ENCODE measurements around the gene WNT5A.
"Not testable (repeated sequence)": the region's sequence is repeated elsewhere in the genome, so short reads cannot be mapped to it uniquely, and the experiment has no call there.

WNT5A gene

DNA sequence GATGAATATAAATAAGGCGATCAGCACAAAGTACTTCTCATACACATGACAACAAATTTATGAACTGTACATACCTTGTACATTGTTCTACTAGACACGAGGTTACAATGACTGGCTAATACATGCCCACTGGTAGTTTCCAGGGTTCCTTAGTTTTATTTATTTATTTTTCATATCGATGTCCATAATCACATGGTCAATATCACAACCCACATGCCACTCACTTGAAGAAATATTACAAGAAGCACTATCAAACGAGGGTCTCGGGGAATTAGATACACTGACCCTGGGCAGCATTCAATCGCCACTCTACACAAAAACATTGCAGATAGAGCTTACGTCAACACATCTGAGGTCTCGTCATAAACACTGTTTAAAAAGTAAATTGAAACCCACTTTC lies 21.2 kb upstream of the WNT5A start:
- Histone ChIP-seq H3K4me3 (no peak overlapping the region), H3K27ac (no peak overlapping the region)

DNA sequence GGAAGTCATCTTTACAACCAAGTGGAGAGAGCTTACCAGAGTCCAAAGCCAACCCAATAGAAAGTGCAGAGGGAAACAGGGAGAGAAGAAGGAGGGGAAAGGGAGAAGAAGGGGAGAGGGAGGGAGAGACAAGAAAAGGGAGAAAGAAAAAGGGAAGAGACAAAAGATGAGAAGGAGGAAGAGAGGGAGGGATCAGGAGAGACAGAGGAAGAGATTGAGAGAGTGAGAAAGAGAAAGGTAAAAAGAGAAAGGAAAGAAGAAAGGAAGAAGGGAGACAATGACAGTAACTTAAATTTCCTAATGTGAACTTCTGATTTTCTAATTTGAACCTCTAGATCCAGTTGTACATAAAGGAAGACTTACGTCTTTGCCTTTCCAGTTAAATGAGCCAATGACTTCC lies 20.7 kb upstream of the WNT5A start:
- Histone ChIP-seq H3K27ac (no peak overlapping the region), H3K4me3 (no peak overlapping the region)

DNA sequence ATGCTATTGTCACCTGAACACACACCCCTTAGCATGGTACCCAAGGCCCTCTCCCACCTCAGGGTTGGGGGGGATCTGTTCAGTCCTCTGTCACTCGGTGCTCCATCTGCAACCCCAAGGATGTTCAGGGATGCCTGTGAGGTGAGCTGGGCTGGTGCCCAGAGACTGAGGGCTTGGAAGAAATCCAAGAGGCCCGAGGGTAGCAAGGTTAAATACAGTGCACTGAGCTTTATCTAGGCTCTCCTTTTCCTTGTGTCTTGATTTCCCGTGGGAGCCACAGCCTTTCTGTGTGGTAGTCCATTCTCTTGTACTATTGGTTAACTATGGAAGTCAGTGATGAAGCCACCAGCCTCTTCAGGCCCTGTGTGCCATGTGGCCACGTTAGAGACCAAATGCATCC lies 18.7 kb upstream of the WNT5A start:
- Histone ChIP-seq H3K4me3 (no peak overlapping the region), H3K27ac (no peak overlapping the region)

DNA sequence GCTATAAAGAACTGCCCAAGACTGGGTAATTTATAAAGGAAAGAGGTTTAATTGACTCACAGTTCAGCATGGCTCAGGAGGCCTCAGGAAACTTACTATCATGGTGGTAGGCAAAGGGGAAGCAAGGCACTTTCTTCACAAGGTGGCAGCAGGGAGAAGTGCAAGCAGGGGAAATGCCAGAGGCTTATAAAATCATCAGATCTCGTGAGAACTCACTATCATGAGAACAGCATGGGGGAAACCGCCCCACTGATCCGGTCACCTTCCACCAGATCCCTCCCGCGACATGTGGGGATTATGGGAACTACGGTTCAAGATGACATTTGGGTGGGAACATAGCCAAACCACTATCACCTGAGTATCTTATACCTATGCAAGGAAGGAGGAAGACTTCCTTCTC lies 18.0 kb upstream of the WNT5A start:
- not testable (repeated sequence) for H3K27ac ChIP-seq

DNA sequence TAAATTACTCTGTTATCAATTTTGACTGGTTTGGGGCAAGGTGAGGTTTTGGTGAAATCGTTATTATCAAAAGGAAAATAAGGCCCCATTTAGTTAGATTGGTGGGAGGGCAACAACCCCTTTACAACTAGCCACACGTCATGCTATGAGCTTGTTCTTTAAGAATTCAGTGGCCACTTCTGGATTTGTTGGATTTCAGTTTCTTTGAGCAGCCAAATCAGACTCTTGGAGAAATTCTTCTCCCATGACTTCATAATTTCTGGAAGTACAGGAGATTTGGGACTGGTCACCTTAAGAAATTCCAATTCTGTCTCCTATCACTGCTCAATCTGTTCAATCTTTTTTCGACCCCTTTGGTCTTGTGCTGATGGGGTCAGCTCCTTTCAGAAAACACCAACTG lies 14.8 kb upstream of the WNT5A start:
- Histone ChIP-seq H3K27ac (no peak overlapping the region), H3K4me3 (no peak overlapping the region)

More for the DNA sequence above, 18.0 kb upstream of the WNT5A start:
- H3K4me3 ChIP-seq, result not testable (repeated sequence)

DNA sequence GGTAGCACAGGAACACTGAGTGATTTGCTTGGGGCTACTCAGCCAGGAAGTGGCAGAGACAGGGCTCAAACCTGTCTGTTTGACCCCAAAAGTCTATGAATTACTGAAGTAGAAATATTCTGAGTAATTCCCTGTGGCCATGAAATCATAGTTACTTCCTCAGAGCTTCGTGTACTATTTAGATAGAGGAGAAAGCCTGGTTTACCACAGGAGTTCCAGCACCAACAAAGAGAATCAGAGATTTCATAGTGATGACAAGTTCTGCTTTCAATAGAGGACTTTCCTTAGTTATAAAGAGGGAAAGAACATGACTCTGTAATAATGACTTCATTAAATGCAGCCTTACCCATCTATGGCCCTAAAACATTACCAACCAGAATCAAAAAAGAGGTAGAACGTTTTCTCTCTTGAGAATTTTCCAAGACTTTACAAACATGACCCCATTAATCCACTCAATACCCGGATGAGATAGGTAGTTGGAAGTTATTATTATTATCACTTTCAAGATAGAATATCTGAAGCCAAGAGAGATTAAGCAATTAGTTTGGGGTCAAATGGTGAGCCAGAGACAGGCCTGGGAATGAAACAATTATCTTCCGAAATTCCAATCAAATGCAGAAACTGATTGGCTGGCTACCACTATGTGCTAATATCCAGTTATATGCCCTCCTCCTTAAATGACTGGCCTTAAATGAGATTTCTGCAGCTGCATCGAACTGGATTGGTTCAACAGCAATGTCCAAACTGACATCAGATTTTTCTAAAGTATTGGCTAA lies 13.6 kb upstream of the WNT5A start:
- H3K4me3 ChIP-seq, result no peak overlapping the region

DNA sequence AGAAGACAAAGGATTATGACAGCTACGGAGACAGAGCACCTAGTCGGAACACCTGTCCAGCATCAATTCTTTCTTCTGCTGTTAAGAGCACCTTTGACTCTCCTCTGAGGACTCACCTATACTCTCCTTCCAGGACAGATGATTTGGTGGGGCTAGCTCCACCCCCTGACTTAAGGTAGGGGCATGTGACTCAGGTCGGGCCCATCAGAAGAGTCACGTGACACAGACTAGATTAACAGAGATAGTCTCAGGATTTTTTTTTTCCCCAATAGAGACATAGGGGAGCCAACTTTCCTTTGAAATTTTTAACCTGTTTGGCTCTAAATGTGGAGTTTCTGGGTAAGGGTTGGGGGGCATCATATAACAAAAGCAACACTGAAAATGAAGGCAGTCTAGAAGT lies 11.4 kb upstream of the WNT5A start:
- Histone ChIP-seq H3K27ac (no peak overlapping the region), H3K4me3 (no peak overlapping the region)

More for the DNA sequence above, 13.6 kb upstream of the WNT5A start:
- no peak overlapping the region for H3K27ac ChIP-seq

DNA sequence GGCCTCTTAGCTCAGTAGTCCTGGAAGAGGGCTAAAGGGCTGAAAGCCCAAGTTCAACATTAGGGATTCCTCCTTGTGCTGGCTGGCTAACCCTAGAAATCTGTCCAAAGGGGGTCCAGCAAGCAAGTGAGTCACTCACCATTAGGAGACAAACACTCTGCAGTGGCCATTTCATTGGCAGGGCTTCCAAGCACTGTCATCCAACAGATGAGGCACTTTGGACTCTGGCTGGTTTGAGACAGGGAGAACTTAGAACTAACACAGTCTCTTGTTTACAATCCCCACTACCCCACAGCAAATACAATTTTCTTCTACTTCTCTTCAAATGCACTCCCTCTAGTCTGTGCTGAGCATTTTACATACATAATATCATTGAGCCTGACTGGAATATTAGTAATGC lies 10.1 kb upstream of the WNT5A start:
- Histone ChIP-seq H3K4me3 (no peak overlapping the region), H3K27ac (no peak overlapping the region)

DNA sequence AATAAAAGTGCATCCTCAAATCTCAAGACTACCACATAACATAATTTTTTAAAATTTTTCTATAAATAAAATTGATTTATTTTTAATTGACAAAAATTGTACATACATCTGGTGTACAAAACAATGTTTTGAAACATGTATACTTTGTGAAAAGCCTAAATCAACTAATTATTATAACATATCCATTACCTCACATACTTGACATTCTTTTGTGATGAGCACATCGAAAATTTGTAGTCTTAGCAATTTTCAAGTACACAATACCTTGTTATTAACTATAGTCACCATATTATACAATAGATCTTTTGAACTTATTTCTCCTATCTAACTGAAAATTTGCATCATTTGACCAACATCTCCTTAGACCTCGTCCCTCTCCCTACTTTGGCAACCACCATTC lies 7.9 kb upstream of the WNT5A start:
- H3K4me3 ChIP-seq, result no peak overlapping the region
- H3K27ac ChIP-seq, result no peak overlapping the region

DNA sequence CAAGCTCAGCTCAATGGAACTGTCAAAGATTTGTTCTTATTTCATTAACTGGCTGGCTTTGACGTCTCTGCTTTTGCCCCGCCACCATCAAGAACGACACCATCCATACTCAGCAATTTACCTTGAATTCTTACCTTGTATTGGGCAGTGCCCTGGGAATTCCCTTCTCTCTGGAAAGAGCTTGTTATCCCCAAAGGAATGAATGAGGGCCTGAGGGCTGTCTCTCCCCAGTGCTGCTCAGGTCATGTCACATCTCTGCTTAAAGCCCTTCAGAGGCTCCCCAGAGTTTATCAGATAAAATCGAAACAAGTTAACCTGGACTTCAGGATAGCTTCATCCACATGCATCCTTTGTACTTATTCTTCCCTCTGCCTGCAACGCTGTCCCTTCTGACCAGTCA lies 5.9 kb upstream of the WNT5A start:
- no peak overlapping the region for H3K27ac ChIP-seq
- H3K4me3 ChIP-seq, result no peak overlapping the region

DNA sequence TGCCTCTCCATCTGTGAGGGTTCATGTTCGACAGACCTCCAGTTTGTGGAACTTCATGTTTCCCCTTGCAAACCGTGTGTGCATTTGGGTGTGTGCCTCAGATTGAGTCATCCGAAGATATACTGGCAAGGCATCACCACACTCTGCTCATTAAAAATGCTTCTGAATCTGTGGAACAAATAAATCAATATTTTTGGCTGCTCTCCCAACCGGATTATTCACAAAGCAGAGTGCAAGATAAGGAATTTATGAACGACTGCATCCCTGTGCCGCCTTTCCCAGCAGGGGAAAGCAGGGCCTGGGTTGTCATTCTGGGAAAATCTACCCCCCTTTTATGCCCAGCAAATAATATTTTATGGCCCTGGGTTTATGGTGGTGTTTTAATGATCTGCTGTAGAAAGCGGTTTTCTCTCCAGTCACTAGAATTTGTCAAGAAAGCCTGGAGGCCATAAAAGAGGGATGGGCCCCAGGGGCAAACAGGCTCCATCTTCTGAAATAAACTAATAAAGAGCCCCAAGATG lies 4.2 kb upstream of the WNT5A start:
- H3K27ac ChIP-seq, result peak overlapping the region in 2 of 21 experiments; percentile 9 to 26

DNA sequence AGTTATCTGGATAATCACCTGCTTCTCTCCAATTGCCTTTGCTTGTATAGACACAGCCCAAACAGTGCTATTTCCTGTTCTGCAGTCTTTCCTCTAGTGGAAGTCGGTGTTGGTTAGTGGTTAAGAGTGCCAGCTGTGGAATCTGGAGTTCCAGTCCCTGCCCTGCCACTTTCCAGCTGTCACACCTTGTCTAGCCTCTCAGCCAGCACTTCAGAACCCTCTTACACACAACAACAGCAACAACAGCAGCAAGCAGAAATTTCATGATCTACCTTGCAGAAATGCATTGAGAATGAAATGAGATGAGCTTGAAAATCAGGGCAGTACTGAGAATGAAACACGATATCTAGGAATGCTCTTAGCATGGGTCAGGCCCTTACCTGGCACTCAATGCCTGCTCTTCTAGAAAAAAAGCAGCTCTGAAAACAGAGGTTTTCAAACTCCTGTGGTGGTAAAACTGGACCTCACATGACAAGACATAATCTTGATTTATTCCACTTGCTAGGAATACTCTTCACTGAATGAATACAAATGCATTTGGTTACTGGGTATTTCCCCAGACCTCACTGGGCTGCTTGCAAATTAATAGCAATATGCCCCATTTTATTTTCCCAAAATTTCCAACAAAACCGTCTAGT lies 3.3 kb upstream of the WNT5A start:
- no peak overlapping the region for H3K4me3 ChIP-seq
- peak overlapping the region in 1 of 21 experiments; percentile 35 for H3K27ac ChIP-seq

More for the DNA sequence above, 4.2 kb upstream of the WNT5A start:
- H3K4me3 ChIP-seq, result no peak overlapping the region

DNA sequence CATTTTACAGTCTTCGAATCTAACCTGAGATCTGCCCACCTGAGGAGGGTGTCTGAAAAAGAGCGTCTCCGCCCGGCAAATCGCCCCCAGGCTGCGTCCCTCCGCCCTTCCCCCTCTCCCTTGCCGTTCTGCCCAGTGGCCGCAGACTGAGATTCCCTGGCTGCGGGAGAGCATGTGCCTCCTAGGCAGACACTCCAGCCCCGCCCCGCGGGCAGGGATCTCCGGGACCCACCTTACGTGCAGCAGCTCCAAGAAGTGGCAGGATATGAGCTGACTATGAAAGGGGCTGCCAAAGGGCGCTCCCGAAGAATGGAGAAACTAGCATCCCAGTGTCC lies 2.7 kb upstream of the WNT5A start:
- peak overlapping the region in 2 of 21 experiments; percentile 23 to 35 for H3K27ac ChIP-seq
- peak overlapping the region in 1 of 7 experiments; percentile 2 for H3K4me3 ChIP-seq

DNA sequence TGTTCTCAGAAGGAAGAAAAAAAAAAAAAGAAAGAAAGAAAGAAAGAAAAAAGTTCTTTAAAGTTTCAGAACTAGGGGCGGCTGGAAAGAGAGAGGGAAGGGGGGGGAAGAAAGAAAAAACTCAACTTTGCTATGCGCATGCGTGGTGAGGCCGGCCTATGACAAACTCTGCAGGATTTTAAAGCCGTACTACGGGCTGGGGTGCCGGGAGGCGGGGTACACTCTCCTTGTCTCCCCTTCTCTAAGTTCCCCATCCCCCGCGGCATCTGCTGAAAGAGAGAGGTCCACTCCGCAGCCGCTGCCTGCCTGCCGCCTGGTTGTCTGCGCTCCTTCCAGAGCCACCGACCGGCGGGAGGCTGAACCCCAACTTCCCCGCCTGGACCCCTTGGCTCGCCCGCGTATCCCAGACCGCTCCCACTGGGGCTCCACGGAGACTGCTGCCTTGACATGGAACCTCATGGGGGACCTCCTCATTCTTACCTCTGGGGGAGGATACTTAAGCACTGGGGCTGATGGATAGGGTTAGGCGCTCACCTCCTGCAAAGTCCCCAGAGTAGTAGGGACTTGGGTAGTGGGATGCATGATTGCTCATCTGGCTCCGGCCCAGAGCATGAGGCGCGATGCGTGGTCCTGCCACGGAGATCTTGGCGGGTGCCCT lies 1.4 kb upstream of the WNT5A start:
- peak overlapping the region in 18 of 21 experiments; percentile 10 to 96 (median 84) for H3K27ac ChIP-seq

DNA sequence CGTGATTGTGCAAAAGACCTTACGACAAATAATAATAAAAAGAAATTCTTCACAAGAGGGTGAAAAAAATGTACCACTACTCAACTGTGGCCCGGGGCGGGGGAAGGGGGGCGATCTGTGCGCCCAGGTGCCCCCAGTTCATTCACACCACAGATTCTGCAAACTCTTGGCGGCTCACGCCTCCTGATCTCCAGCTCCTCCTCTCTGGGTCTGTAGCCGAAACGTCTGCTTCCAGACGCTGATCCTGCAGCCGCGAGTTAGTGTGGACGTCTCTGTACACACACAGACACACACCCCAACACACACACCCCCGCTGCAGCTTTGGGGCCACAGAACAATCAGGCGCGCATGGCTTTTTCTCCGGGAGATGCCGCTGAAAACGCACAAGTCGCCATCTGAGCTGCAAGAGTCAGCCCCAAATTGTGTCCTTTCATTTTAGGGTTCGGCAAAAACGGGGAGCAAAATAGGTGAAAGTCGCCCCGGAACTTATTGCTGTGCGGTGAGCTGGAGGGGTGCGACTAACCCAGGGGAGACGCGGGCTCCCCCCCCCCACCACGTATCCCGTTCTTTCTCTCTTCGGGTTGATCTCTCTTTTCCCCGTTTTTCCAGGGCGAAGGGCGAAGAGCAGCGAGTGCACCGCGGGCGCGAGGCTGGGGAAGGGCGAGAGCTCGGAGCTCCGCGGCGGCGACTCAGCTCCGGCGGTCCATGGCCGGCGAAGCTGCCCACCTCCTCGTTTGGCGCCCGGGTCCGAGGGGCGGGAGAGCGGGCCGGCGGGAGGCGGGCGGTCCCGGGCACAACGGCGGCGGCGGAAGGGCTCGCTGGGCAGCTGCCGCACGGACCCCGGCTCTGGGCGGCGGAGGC lies 505 bp upstream of the WNT5A start:
- peak overlapping the region in 19 of 21 experiments; percentile 10 to 96 (median 84) for H3K27ac ChIP-seq
- peak overlapping the region; percentile 51 to 84 (median 60) for H3K4me3 ChIP-seq

More for the DNA sequence above, 1.4 kb upstream of the WNT5A start:
- H3K4me3 ChIP-seq, result peak overlapping the region; percentile 51 to 84 (median 60)

DNA sequence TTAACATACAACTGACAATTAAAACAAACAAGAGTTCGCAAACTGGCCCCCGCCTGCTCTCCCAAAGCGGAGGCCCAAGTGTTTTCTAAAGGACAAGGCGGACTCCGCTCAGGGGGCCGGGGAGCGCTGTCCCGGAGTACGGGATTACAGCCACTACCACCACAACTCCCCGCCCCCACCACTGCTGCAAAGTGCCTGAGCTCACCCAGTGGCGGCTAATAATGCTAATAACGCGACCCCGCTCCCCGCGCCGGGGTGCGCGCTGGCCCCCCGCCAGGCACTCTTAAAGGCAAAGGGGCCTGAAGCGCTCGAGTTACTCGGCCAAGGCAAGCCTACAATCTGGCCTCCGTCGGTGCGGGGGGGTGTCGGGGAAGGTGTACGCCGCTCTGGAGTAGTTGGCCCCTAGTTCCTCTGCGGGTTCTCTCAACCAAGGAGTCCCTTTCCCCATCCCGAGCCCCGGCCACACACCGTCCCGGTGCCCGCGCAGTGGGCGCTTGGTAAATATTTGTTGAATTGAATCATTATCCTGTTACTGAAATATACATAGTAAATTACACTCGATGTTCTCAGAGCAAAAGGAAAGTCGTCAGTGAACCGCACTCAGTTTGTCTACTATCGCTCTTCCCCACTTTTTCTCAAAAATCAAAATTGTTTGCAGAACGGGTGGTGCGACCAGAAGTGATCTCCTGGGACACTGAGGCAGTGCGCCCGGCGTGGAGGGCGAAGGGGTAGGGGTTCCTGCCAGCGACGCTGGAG lies 827 bp downstream of the WNT5A start:
- H3K27ac ChIP-seq, result peak overlapping the region in 19 of 21 experiments; percentile 1 to 96 (median 84)
- peak overlapping the region; percentile 51 to 84 (median 60) for H3K4me3 ChIP-seq

DNA sequence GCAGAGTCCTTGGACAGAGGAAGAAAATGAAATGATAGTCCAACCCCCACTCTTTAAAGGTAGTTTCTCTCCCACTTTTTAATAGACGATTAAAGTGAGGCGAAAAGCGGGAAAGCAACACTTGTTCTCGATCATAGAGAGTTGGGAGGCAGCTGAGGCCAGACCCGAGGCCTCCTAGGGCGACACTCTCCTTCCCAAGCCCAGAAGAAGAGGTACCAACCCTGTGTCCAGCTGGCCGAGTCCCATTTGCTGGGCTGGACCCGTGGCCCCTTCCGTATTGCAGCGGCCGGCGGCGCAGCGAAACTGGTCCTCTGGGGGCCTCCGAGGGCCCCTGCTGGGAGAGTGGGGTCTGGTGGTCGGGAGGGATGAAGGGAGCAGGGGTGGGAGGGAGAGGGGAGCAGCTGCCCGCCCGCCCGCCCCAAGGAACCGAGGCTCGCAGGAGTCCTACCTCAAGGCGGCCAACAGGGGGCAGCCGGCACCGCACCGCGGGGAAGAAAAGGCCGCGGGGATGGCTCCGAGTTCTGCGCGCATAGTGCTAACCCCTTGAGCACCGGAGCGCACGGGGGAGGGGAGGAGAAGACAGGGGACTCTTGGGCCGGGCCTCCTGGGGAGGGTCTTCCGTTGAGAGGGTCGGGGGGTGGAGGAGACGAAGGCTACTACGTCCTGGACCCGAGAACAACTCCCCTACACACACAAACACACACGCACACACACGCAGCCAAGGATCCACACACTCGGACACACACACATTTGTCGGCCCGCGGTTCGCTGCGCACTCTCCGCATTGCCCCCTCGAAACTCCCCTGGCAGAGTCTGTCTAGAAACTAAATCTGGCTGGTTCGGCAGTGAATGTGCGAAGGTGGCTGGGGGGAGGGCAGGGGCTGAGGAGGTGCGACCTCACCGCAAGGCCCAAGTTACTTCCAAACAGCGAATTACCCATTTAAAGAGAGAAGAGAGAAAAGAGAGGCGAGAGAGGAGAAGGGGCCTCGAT lies 2.0 kb downstream of the WNT5A start:
- H3K4me3 ChIP-seq, result peak overlapping the region; percentile 51 to 84 (median 60)
- H3K27ac ChIP-seq, result peak overlapping the region in 15 of 21 experiments; percentile 15 to 96 (median 84)

Measured in skin epidermis (tissue), 12 donors.